ENCODE results near the gene ANKRD37.

Gene ANKRD37

GRCh38 chr4:185380320-185380719 lies 16.3 kb upstream of the ANKRD37 start:
- DNase-seq (ENCODE audit: low spot score) = no peak

GRCh38 chr4:185381288-185382196 lies 15.1 kb upstream of the ANKRD37 start:
- DNase-seq (ENCODE audit: low spot score) = no peak

- DNase-seq (ENCODE audit: low spot score) = no peak
These were observed 13.9 kb upstream of the ANKRD37 start for GRCh38 chr4:185382754-185383153.

- no peak for DNase-seq (ENCODE audit: low spot score)
These were observed 13.2 kb upstream of the ANKRD37 start for GRCh38 chr4:185383451-185383850.

GRCh38 chr4:185384061-185384460 lies 12.6 kb upstream of the ANKRD37 start:
- no peak for DNase-seq (ENCODE audit: low spot score)

GRCh38 chr4:185384930-185385331 lies 11.7 kb upstream of the ANKRD37 start:
- DNase-seq (ENCODE audit: low spot score) = no peak

GRCh38 chr4:185387957-185388356 lies 8.7 kb upstream of the ANKRD37 start:
- DNase-seq (ENCODE audit: low spot score) = no peak

- no peak for DNase-seq (ENCODE audit: low spot score)
These were observed 5.7 kb upstream of the ANKRD37 start for GRCh38 chr4:185390941-185391340.

GRCh38 chr4:185392156-185392555 lies 4.5 kb upstream of the ANKRD37 start:
- no peak for DNase-seq (ENCODE audit: low spot score)

GRCh38 chr4:185394568-185395237 lies 1.9 kb upstream of the ANKRD37 start:
- DNase-seq (ENCODE audit: low spot score) = no peak

- no peak for DNase-seq (ENCODE audit: low spot score)
These were observed 1.2 kb upstream of the ANKRD37 start, which contains the start of gene LRP2BP for GRCh38 chr4:185395238-185395955. TSS of gene LRP2BP (minus strand) at chr4:185395924. CDS start at chr4:185378186, 17,738 bp downstream.

- peak; percentile 99 for DNase-seq (ENCODE audit: low spot score)
These were observed 501 bp upstream of the ANKRD37 start for GRCh38 chr4:185395956-185396723.

- DNase-seq (ENCODE audit: low spot score) = no peak
These were observed 2.0 kb downstream of the ANKRD37 start for GRCh38 chr4:185398618-185399017.

- DNase-seq (ENCODE audit: low spot score) = no peak
These were observed 2.8 kb downstream of the ANKRD37 start for GRCh38 chr4:185399466-185399865.

GRCh38 chr4:185404031-185404430 lies 7.4 kb downstream of the ANKRD37 start:
- no peak for DNase-seq (ENCODE audit: low spot score)

GRCh38 chr4:185405296-185405999 lies 8.8 kb downstream of the ANKRD37 start:
- DNase-seq (ENCODE audit: low spot score) = no peak

GRCh38 chr4:185408432-185408831 lies 11.8 kb downstream of the ANKRD37 start:
- no peak for DNase-seq (ENCODE audit: low spot score)

GRCh38 chr4:185411849-185412248 lies 15.2 kb downstream of the ANKRD37 start:
- no peak for DNase-seq (ENCODE audit: low spot score)

- DNase-seq (ENCODE audit: low spot score) = no peak
These were observed 15.8 kb downstream of the ANKRD37 start for GRCh38 chr4:185412412-185412811.

GRCh38 chr4:185416955-185417354 lies 20.3 kb downstream of the ANKRD37 start:
- no peak for DNase-seq (ENCODE audit: low spot score)

Data from ecto neural progenitor cell (in vitro differentiated cells).